ENCODE data around the gene NDN.

Gene NDN

GRCh38 chr15:23647421-23648370, 39.4 kb downstream of the NDN start, which contains the start of gene MAGEL2:
TSS of gene MAGEL2 (minus strand) at chr15:23647867. CDS start at chr15:23647742, 125 bp downstream.
- H3K9me3 Mint-ChIP-seq = no peaks in the 10 kb centered on the region
- peaks cover 22% of the 10 kb centered on the region for H3K27me3 Mint-ChIP-seq
- no peak within 1 kb of the TSS for H3K27ac Mint-ChIP-seq
- H3K4me1 Mint-ChIP-seq = no peaks in the 10 kb centered on the region
- H3K36me3 Mint-ChIP-seq = no peaks in the 10 kb centered on the region
- no peak within 1 kb of the TSS for H3K4me3 Mint-ChIP-seq
- ATAC-seq = peak; percentile 9

- no peak overlapping the region for H3K27ac Mint-ChIP-seq
- H3K4me3 Mint-ChIP-seq = no peak overlapping the region
- H3K4me1 Mint-ChIP-seq = no peaks in the 10 kb centered on the region
- ATAC-seq = no peak
- peaks cover 22% of the 10 kb centered on the region for H3K27me3 Mint-ChIP-seq
- H3K9me3 Mint-ChIP-seq = no peaks in the 10 kb centered on the region
- H3K36me3 Mint-ChIP-seq = no peaks in the 10 kb centered on the region
Measured at GRCh38 chr15:23647001-23647295, 40.2 kb downstream of the NDN start.

DNA sequence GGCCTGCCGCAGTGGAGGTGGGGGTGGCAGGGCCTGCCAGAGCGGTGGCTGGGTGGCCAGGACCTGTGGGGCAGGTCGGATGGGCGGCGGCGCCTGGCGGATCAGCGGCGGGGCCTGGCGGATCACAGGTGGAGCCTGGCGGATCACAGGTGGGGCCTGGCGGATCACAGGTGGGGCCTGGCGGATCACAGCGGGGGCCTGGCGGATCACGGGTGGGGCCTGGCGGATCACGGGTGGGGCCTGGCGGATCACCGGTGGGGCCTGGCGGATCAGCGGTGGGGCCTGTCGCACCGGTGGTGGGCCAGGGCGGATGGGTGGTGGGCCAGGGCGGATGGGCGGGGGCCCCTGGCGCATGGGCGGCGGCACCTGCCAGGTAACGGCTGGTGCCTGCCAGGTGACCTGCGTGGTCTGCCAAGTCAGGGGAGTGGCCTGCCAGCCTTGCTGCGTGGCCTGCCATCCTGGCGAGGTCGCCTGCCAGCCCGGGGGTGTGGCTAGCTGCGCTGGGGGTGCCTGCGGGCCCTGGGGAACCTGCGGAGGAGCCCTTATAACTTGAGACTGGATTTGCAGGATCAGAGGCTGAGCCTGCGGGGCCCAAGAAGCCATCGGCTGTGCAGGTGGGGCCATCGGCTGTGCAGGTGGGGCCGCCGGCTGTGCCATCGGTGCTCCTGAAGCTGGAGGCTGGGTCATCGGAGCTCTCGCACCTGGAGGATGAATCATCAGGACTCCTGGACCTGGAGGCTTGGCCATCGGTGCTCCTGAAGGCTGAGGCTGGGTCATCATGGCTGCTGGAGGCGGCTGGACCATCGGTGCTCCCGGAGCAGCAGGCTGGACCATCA, 40.7 kb downstream of the NDN start:
- H3K36me3 Mint-ChIP-seq = no peaks in the 10 kb centered on the region
- H3K4me1 Mint-ChIP-seq = no peaks in the 10 kb centered on the region
- no peak overlapping the region for H3K27ac Mint-ChIP-seq
- ATAC-seq = no peak
- H3K9me3 Mint-ChIP-seq = no peaks in the 10 kb centered on the region
- H3K27me3 Mint-ChIP-seq = peaks cover 22% of the 10 kb centered on the region
- no peak overlapping the region for H3K4me3 Mint-ChIP-seq

DNA sequence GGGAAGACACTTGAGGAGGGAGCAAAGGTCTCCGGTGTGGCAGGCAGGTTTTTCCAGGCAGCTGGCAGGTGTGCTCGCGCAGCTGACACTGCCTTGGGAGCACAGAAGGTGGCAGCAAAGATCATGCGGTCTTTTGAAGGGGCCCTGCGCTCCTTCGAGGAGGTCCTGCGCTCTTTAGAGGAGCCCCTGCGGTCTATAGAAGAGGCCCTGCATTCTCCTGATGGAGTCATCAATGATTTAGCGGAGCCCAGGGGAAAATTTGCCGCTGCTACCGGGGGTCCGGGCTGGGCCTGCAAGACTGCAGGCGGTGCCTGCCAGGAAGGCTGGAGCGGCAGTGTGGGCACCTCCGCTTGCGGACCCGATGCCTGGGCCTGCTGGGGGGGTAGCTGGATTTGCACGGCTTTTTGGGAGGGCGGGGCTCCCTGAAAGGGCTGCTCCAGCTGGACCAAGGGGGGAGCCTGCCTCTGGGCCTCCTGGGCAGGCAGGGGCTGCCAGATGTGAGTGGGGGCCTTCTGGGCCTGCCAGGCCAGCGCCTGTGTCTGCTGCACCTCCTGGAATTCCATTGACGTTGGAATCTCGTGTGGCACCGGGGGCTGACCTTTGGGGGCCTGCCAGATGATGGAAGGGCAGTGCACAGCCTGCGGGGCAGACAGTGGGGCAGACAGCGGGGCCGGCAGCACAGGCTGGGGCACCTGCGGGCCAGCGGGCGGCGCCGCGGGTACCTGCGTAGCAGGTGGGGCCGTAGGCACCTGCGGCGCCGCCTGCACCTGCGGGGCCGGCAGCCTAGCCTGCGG, 41.5 kb downstream of the NDN start:
- Mint-ChIP-seq H3K27me3 (peaks cover 22% of the 10 kb centered on the region), H3K9me3 (no peaks in the 10 kb centered on the region), H3K4me1 (no peaks in the 10 kb centered on the region), H3K36me3 (no peaks in the 10 kb centered on the region), H3K4me3 (no peak overlapping the region), H3K27ac (no peak overlapping the region)
- ATAC-seq = no peak

- no peak overlapping the region for H3K4me3 Mint-ChIP-seq
- H3K27me3 Mint-ChIP-seq = peaks cover 22% of the 10 kb centered on the region
- H3K4me1 Mint-ChIP-seq = no peaks in the 10 kb centered on the region
- H3K36me3 Mint-ChIP-seq = no peaks in the 10 kb centered on the region
- no peak overlapping the region for H3K27ac Mint-ChIP-seq
- no peaks in the 10 kb centered on the region for H3K9me3 Mint-ChIP-seq
- no peak for ATAC-seq
Measured at GRCh38 chr15:23644829-23645228, 42.3 kb downstream of the NDN start.

GRCh38 chr15:23642413-23643044, 44.6 kb downstream of the NDN start:
- Mint-ChIP-seq H3K4me3 (no peak overlapping the region), H3K27me3 (peaks cover 12% of the 10 kb centered on the region), H3K9me3 (no peaks in the 10 kb centered on the region), H3K27ac (no peak overlapping the region), H3K4me1 (no peaks in the 10 kb centered on the region), H3K36me3 (no peaks in the 10 kb centered on the region)
- no peak for ATAC-seq
